Heart right ventricle (tissue), 16 donors: ENCODE data around the gene RAB10. TPM values are rescaled to one million over a fixed set of nuclear protein-coding genes. Genes with fewer than 3 reads are reported as not detected.
"Not testable (repeated sequence)": the region's sequence is repeated elsewhere in the genome, so short reads cannot be mapped to it uniquely, and the experiment has no call there.

ENCODE experiments used
- ATAC-seq, 8 donors: fragments of 200-7000 bp; cut with Tn5 transposase; one replicate each; pipeline ENCODE4 v1.9.1; 2020; ENCODE audit warnings: mild to moderate bottlenecking in 8 of 8, moderate library complexity in 8 of 8, moderate number of reproducible peaks in 1 of 8
- DNase-seq, 2 donors: peaks; one replicate each; pipeline ENCODE4 v3.0.0-alpha.2; 2020
- H3K27ac ChIP-seq, 10 donors: fragments of 200-600 bp; sonication (generic) in 2 of 10; one replicate each; pipeline versions ENCODE4 v1.5.0 to v1.8.0; 2020 to 2022; ENCODE audit warnings: mild to moderate bottlenecking in 3 of 10
- H3K27me3 ChIP-seq, 7 donors: fragments of 200-600 bp; one replicate each; pipeline ENCODE4 v1.8.0; 2021 to 2022; ENCODE audit warnings: mild to moderate bottlenecking in 2 of 7
- H3K36me3 ChIP-seq, 9 donors: fragments of 200-600 bp; sonication (generic) in 1 of 9; one replicate each; pipeline versions ENCODE4 v1.5.0 to v1.8.0; 2020 to 2022; ENCODE audit warnings: mild to moderate bottlenecking in 2 of 9
- H3K4me1 ChIP-seq, 9 donors: fragments of 200-600 bp; sonication (generic) in 1 of 9; one replicate each; pipeline versions ENCODE4 v1.5.0 to v1.8.0; 2020 to 2022; ENCODE audit warnings: mild to moderate bottlenecking in 4 of 9
- H3K4me3 ChIP-seq, 10 donors: fragments of 200-600 bp; sonication (generic) in 2 of 10; one replicate each; pipeline versions ENCODE4 v1.5.0 to v1.8.0; 2020 to 2022; ENCODE audit warnings: mild to moderate bottlenecking in 7 of 10, moderate library complexity in 2 of 10
- H3K9me3 ChIP-seq, 11 donors: fragments of 200-600 bp in 10 of 11; sonication (generic) in 2 of 11; one replicate each; pipeline versions ENCODE4 v1.5.0 to v1.8.0; 2013 to 2022; ENCODE audit warnings: mild to moderate bottlenecking in 2 of 11, control low read depth in 1 of 11, moderate library complexity in 1 of 11
- CTCF ChIP-seq, 9 donors: fragments of 200-600 bp; sonication (generic) in 2 of 9; IDR thresholded peaks; one replicate each; pipeline versions ENCODE4 v1.5.0 to v1.8.0; 2021 to 2022; ENCODE audit warnings: antibody characterized with exemption in 9 of 9, mild to moderate bottlenecking in 5 of 9, moderate library complexity in 1 of 9
- WGBS, 2 donors: extraction: QIAGEN DNeasy Blood & Tissue Kit; methylation state at CpG; one replicate each; pipeline ENCODE4 v1.1.7; 2013; ENCODE audit warnings: inconsistent platforms in 1 of 2; 5-methylcytosine and 5-hydroxymethylcytosine counted together
- intact Hi-C, 10 donors: fragments of 100-400 bp; cut with DNase I; formaldehyde crosslinking; loops; one replicate each; pipeline versions ENCODE4 v1.11.1 to v1.14.2; 2022
- polyA plus RNA-seq, 2 donors: library from polyadenylated mRNA; stranded (reverse); fragments of 200-250 nt; gene quantifications; one replicate each; pipeline ENCODE4 v1.2.3, GENCODE V29; 2013
- total RNA-seq, 10 donors: library from RNA; stranded (reverse); fragmentation: NEBNext Ultra II Directional in 3 of 10; extraction: Animal tissue kit (Norgen Biotek cat#: 25700) in 3 of 10; gene quantifications; one replicate each; pipeline versions ENCODE4 v1.2.1 to v1.2.4, GENCODE V29; 2021 to 2023
- donor health status: Arrhythmogenic right ventricular cardiomyopathy.
- donor health status: ischemic (EF 13 %, LVEDD 7.1; RV severe dilation, severe dysfunction).
- donor health status: healthy with polysubstance abuse.
- donor health status: DM: no; HTN: yes; CAD: no.
- donor health status: DM: no; HTN: no; CAD: no.
- donor health status: ischemic (EF 25% LVEDD 6.9; RV normal size, moderate dysfunction).
- donor health status: ischemic (EF 25% LVEDD 5.7; RV mildly dilated, moderate dysfunction).
- donor health status: healthy.
- donor health status: DM: yes; HTN: yes; CAD: no.
- donor health status: Ischemic cardiomyopathy.
- donor health status: ischemic (EF 35%, LVEDD 5.7; RV mildly dilated, moderate dysfunction).
- donor health status: nonischemic (EF 11% LVEDD 7.7; RV severe dilation, severe dysfunction).
- donor health status: DM: yes; HTN: yes; CAD: no.
- donor health status: PGD.
- donor health status: ischemic (EF 29% LVEDD 5.4; RV normal size, mild dysfunction).
- donor health status: nonischemic (EF 23%, LVEDD 6.1; RV moderate dilation, normal function).

Gene RAB10
- total and polyA plus RNA-seq, 12 donors, result 32.2 to 110 (median 94.2) TPM

- H3K27me3 ChIP-seq, result no peaks in the 10 kb centered on the region
- no peak for DNase-seq
- H3K4me3 ChIP-seq, result no peak overlapping the region
- TF ChIP-seq CTCF (IDR thresholded peaks at IDR 0.05), result no peak
- intact Hi-C loops, result no loop called here
- no peak for ATAC-seq
- H3K9me3 ChIP-seq, result peaks cover 0 to 28% (median 0%) of the 10 kb centered on the region in 11 donors
- 99% methylated on average over 3 of the region's 3 CpGs for WGBS, 2 donors
- H3K4me1 ChIP-seq, result peaks cover 0 to 45% (median 16%) of the 10 kb centered on the region in 9 donors
- H3K36me3 ChIP-seq, result peaks cover 0 to 6% (median 0%) of the 10 kb centered on the region in 9 donors
- H3K27ac ChIP-seq, result no peak overlapping the region
Measured at GRCh38 chr2:26078939-26079338, 45.1 kb downstream of the RAB10 start.

GRCh38 chr2:26080356-26080755 is 46.5 kb downstream of the RAB10 start:
- H3K36me3 ChIP-seq, result peaks cover 0 to 6% (median 0%) of the 10 kb centered on the region in 9 donors
- no peak overlapping the region for H3K4me3 ChIP-seq
- ATAC-seq, result no peak
- no peak for TF ChIP-seq CTCF (IDR thresholded peaks at IDR 0.05)
- DNase-seq, result no peak
- 93 to 100% methylated on average over 1 of the region's 1 CpG for WGBS, 2 donors
- intact Hi-C loops, result loop anchor here in 2 of 10 donors (10.0 kb wide), 2 partner anchors 64 to 86 kb away; no protein-coding TSS in a partner anchor
- H3K4me1 ChIP-seq, result peaks cover 0 to 45% (median 6%) of the 10 kb centered on the region in 9 donors
- H3K27me3 ChIP-seq, result no peaks in the 10 kb centered on the region
- no peak overlapping the region for H3K27ac ChIP-seq
- peaks cover 0 to 28% (median 0%) of the 10 kb centered on the region in 11 donors for H3K9me3 ChIP-seq

GRCh38 chr2:26080925-26081324 is 47.0 kb downstream of the RAB10 start:
- not testable (repeated sequence) for ATAC-seq, H3K27me3 ChIP-seq, H3K27ac ChIP-seq, DNase-seq, H3K4me3 ChIP-seq, H3K36me3 ChIP-seq
- H3K9me3 ChIP-seq, result peaks cover 0 to 28% (median 0%) of the 10 kb centered on the region in 11 donors
- peaks cover 0 to 47% (median 4%) of the 10 kb centered on the region in 9 donors for H3K4me1 ChIP-seq
- intact Hi-C loops, result loop anchor here in 2 of 10 donors (10.0 kb wide), 2 partner anchors 64 to 86 kb away; no protein-coding TSS in a partner anchor
- WGBS, 2 donors, result 91 to 93% methylated on average over 3 of the region's 3 CpGs

GRCh38 chr2:26081556-26081955 is 47.7 kb downstream of the RAB10 start:
- peaks cover 0 to 28% (median 0%) of the 10 kb centered on the region in 11 donors for H3K9me3 ChIP-seq
- no peak for ATAC-seq
- peaks cover 0 to 47% (median 0%) of the 10 kb centered on the region in 9 donors for H3K4me1 ChIP-seq
- H3K27me3 ChIP-seq, result no peaks in the 10 kb centered on the region
- no peak for TF ChIP-seq CTCF (IDR thresholded peaks at IDR 0.05)
- no peak overlapping the region for H3K4me3 ChIP-seq
- WGBS, 2 donors, result 92% methylated on average over 5 of the region's 5 CpGs
- H3K27ac ChIP-seq, result no peak overlapping the region
- intact Hi-C loops, result loop anchor here in 2 of 10 donors (10.0 kb wide), 2 partner anchors 63 to 87 kb away; no protein-coding TSS in a partner anchor
- H3K36me3 ChIP-seq, result peaks cover 0 to 12% (median 0%) of the 10 kb centered on the region in 9 donors
- no peak for DNase-seq

- no peak for ATAC-seq
- no peak overlapping the region for H3K27ac ChIP-seq
- peaks cover 0 to 73% (median 16%) of the 10 kb centered on the region in 9 donors for H3K4me1 ChIP-seq
Measured at GRCh38 chr2:26086155-26086637, 52.3 kb downstream of the RAB10 start.

More at GRCh38 chr2:26086155-26086637, 52.3 kb downstream of the RAB10 start:
- DNase-seq, result no peak
- 88 to 90% methylated on average over 5 of the region's 5 CpGs for WGBS, 2 donors
- Histone ChIP-seq H3K9me3 (peaks cover 0 to 18% (median 0%) of the 10 kb centered on the region in 11 donors), H3K27me3 (no peaks in the 10 kb centered on the region), H3K4me3 (no peak overlapping the region), H3K36me3 (peaks cover 0 to 21% (median 0%) of the 10 kb centered on the region in 9 donors)
- intact Hi-C loops, result loop anchor here in 7 of 10 donors (5.0 to 10.0 kb wide), 5 partner anchors 56 to 94 kb away; no protein-coding TSS in a partner anchor
- TF ChIP-seq CTCF (IDR thresholded peaks at IDR 0.05), result no peak
